ENCODE measurements around the gene NPW. TPM values are rescaled to one million over a fixed set of nuclear protein-coding genes. Genes with fewer than 3 reads are reported as not detected.
A peak's percentile ranks its signal among the peaks of the same experiment; 100 is the strongest.

NPW gene
- total and polyA plus RNA-seq, 7 experiments from 2014 or later = 0.53 to 1.7 TPM; not detected in 5

- intact Hi-C loops (cut with micrococcal nuclease) = no loop called here
- Histone ChIP-seq H3K27ac (ENCODE audit: low read depth, low read length) (no peak overlapping the region), H3K9me3 (ENCODE audit: control insufficient read depth in 2 of 3, low read length in 3 of 3) (no peaks in the 10 kb centered on the region), H3K4me1 (ENCODE audit: control insufficient read depth in 2 of 2, insufficient read depth in 2 of 2, low read length in 2 of 2) (peaks cover 7 to 18% of the 10 kb centered on the region in 2 donors), H3K27me3 (ENCODE audit: control insufficient read depth in 2 of 2, insufficient read depth in 2 of 2, low read length in 2 of 2) (peaks cover 0 to under 1% of the 10 kb centered on the region in 2 donors), H3K4me3 (ENCODE audit: low read length) (no peak overlapping the region), H3K36me3 (ENCODE audit: control insufficient read depth in 2 of 3, insufficient read depth in 3 of 3, low read length in 3 of 3) (peaks cover 0 to 56% (median 0%) of the 10 kb centered on the region in 3 experiments)
- peaks cover 0 to 22% (median 10%) of the 10 kb centered on the region in 5 donors for H3K36me3 Mint-ChIP-seq
- POLR2A ChIA-PET = interaction anchor here (1.1 to 1.2 kb wide), 2 partner anchors 11 kb away, joined by 3 to 5 read pairs; partner anchors contain the start of gene RPS2
- ATAC-seq (no peak), DNase-seq (no peak)
- H3K9me3 Mint-ChIP-seq = peaks cover 0 to 3% (median 0%) of the 10 kb centered on the region in 11 donors
- H3K4me3 Mint-ChIP-seq = peak overlapping the region in 2 of 10 donors; percentile 23 to 34
- peaks cover 0 to 9% (median 0%) of the 10 kb centered on the region in 5 donors for H3K27me3 Mint-ChIP-seq
- CTCF ChIA-PET = no interaction called here
- H3K4me1 Mint-ChIP-seq = peaks cover 16 to 23% (median 20%) of the 10 kb centered on the region in 7 donors
- no peak overlapping the region for H3K27ac Mint-ChIP-seq
These were observed 44.0 kb upstream of the NPW start for GRCh38 chr16:1975432-1976215.

GRCh38 chr16:1976216-1976520 lies 43.4 kb upstream of the NPW start:
- H3K4me3 ChIP-seq (ENCODE audit: low read length) = no peak overlapping the region
- Mint-ChIP-seq H3K27me3 (peaks cover 0 to 14% (median 2%) of the 10 kb centered on the region in 5 donors), H3K9me3 (peaks cover 0 to 3% (median 0%) of the 10 kb centered on the region in 11 donors), H3K4me3 (no peak overlapping the region), H3K36me3 (peaks cover 0 to 22% (median 10%) of the 10 kb centered on the region in 5 donors), H3K4me1 (peaks cover 12 to 18% (median 15%) of the 10 kb centered on the region in 7 donors), H3K27ac (no peak overlapping the region)
- H3K36me3 ChIP-seq (ENCODE audit: control insufficient read depth in 2 of 3, insufficient read depth in 3 of 3, low read length in 3 of 3) = peaks cover 0 to 56% (median 0%) of the 10 kb centered on the region in 3 experiments
- H3K9me3 ChIP-seq (ENCODE audit: control insufficient read depth in 2 of 3, low read length in 3 of 3) = no peaks in the 10 kb centered on the region
- DNase-seq (no peak), ATAC-seq (no peak)
- H3K27ac ChIP-seq (ENCODE audit: low read depth, low read length) = no peak overlapping the region
- H3K27me3 ChIP-seq (ENCODE audit: control insufficient read depth in 2 of 2, insufficient read depth in 2 of 2, low read length in 2 of 2) = peaks cover 0 to 3% of the 10 kb centered on the region in 2 donors
- H3K4me1 ChIP-seq (ENCODE audit: control insufficient read depth in 2 of 2, insufficient read depth in 2 of 2, low read length in 2 of 2) = peaks cover 7 to 14% of the 10 kb centered on the region in 2 donors
- POLR2A ChIA-PET = interaction anchor here (1.1 to 1.2 kb wide), 2 partner anchors 11 kb away, joined by 3 to 5 read pairs; partner anchors contain the start of gene RPS2
- CTCF ChIA-PET = no interaction called here
- intact Hi-C loops (cut with micrococcal nuclease) = no loop called here

GRCh38 chr16:1976951-1977874 lies 42.4 kb upstream of the NPW start:
- no peak overlapping the region for H3K27ac Mint-ChIP-seq
- H3K9me3 ChIP-seq (ENCODE audit: control insufficient read depth in 2 of 3, low read length in 3 of 3) = no peaks in the 10 kb centered on the region
- peaks cover 7 to 9% of the 10 kb centered on the region in 2 donors for H3K4me1 ChIP-seq (ENCODE audit: control insufficient read depth in 2 of 2, insufficient read depth in 2 of 2, low read length in 2 of 2)
- H3K27ac ChIP-seq (ENCODE audit: low read depth, low read length) = no peak overlapping the region
- intact Hi-C loops (cut with micrococcal nuclease) = no loop called here
- H3K9me3 Mint-ChIP-seq = no peaks in the 10 kb centered on the region
- H3K27me3 ChIP-seq (ENCODE audit: control insufficient read depth in 2 of 2, insufficient read depth in 2 of 2, low read length in 2 of 2) = peaks cover 0 to 3% of the 10 kb centered on the region in 2 donors
- H3K27me3 Mint-ChIP-seq = peaks cover 0 to 21% (median 5%) of the 10 kb centered on the region in 5 donors
- ChIA-PET POLR2A (interaction anchor here (0.9 to 11.4 kb wide), 2 partner anchors 13 to 14 kb away, joined by 3 to 61 read pairs; partner anchors contain the start of gene RPS2), CTCF (interaction anchor here (1.6 kb wide), 1 partner anchor 163 kb away, joined by 5 read pairs; no protein-coding TSS in a partner anchor)
- H3K4me3 ChIP-seq (ENCODE audit: low read length) = no peak overlapping the region
- peaks cover 4 to 13% (median 6%) of the 10 kb centered on the region in 7 donors for H3K4me1 Mint-ChIP-seq
- DNase-seq (no peak), ATAC-seq (no peak)
- H3K36me3 Mint-ChIP-seq = peaks cover 0 to 22% (median 7%) of the 10 kb centered on the region in 5 donors
- H3K4me3 Mint-ChIP-seq = peak overlapping the region in 1 of 10 donors; percentile 52
- peaks cover 0 to 52% (median 0%) of the 10 kb centered on the region in 3 experiments for H3K36me3 ChIP-seq (ENCODE audit: control insufficient read depth in 2 of 3, insufficient read depth in 3 of 3, low read length in 3 of 3)

GRCh38 chr16:1977875-1978268 lies 41.7 kb upstream of the NPW start:
- Histone ChIP-seq H3K9me3 (ENCODE audit: control insufficient read depth in 2 of 3, low read length in 3 of 3) (no peaks in the 10 kb centered on the region), H3K36me3 (ENCODE audit: control insufficient read depth in 2 of 3, insufficient read depth in 3 of 3, low read length in 3 of 3) (peaks cover 0 to 50% (median 0%) of the 10 kb centered on the region in 3 experiments), H3K4me1 (ENCODE audit: control insufficient read depth in 2 of 2, insufficient read depth in 2 of 2, low read length in 2 of 2) (peaks cover 1 to 3% of the 10 kb centered on the region in 2 donors), H3K4me3 (ENCODE audit: low read length) (no peak overlapping the region), H3K27ac (ENCODE audit: low read depth, low read length) (no peak overlapping the region), H3K27me3 (ENCODE audit: control insufficient read depth in 2 of 2, insufficient read depth in 2 of 2, low read length in 2 of 2) (peaks cover 0 to 3% of the 10 kb centered on the region in 2 donors)
- H3K4me1 Mint-ChIP-seq = peaks cover 2 to 16% (median 5%) of the 10 kb centered on the region in 7 donors
- peaks cover 0 to 22% (median 7%) of the 10 kb centered on the region in 5 donors for H3K36me3 Mint-ChIP-seq
- H3K27me3 Mint-ChIP-seq = peaks cover 0 to 27% (median 6%) of the 10 kb centered on the region in 5 donors
- ChIA-PET POLR2A (interaction anchor here (2.1 to 11.4 kb wide), 2 partner anchors 14 to 177 kb away, joined by 8 to 61 read pairs; partner anchors contain the start of genes RPS2 and TRAF7), CTCF (interaction anchor here (1.6 kb wide), 1 partner anchor 163 kb away, joined by 5 read pairs; no protein-coding TSS in a partner anchor)
- no peaks in the 10 kb centered on the region for H3K9me3 Mint-ChIP-seq
- intact Hi-C loops (cut with micrococcal nuclease) = no loop called here
- H3K4me3 Mint-ChIP-seq = peak overlapping the region in 1 of 10 donors; percentile 52
- ATAC-seq (no peak), DNase-seq (no peak)
- no peak overlapping the region for H3K27ac Mint-ChIP-seq

- H3K4me1 ChIP-seq (ENCODE audit: control insufficient read depth in 2 of 2, insufficient read depth in 2 of 2, low read length in 2 of 2) = peaks cover 0 to 6% of the 10 kb centered on the region in 2 donors
These were observed 41.0 kb upstream of the NPW start for GRCh38 chr16:1978476-1979120.

More at GRCh38 chr16:1978476-1979120, 41.0 kb upstream of the NPW start:
- no peak for DNase-seq
- intact Hi-C loops (cut with micrococcal nuclease) = no loop called here
- Mint-ChIP-seq H3K27me3 (peaks cover 0 to 32% (median 8%) of the 10 kb centered on the region in 5 donors), H3K36me3 (peaks cover 0 to 22% (median 7%) of the 10 kb centered on the region in 5 donors), H3K4me3 (no peak overlapping the region), H3K4me1 (peaks cover 0 to 16% (median 8%) of the 10 kb centered on the region in 7 donors), H3K27ac (no peak overlapping the region), H3K9me3 (no peaks in the 10 kb centered on the region)
- no peaks in the 10 kb centered on the region for H3K9me3 ChIP-seq (ENCODE audit: control insufficient read depth in 2 of 3, low read length in 3 of 3)
- peaks cover 0 to 50% (median 0%) of the 10 kb centered on the region in 3 experiments for H3K36me3 ChIP-seq (ENCODE audit: control insufficient read depth in 2 of 3, insufficient read depth in 3 of 3, low read length in 3 of 3)
- no peak for ATAC-seq
- peaks cover 0 to 3% of the 10 kb centered on the region in 2 donors for H3K27me3 ChIP-seq (ENCODE audit: control insufficient read depth in 2 of 2, insufficient read depth in 2 of 2, low read length in 2 of 2)
- ChIA-PET POLR2A (interaction anchor here (0.6 to 11.4 kb wide), 3 partner anchors 15 to 572 kb away, joined by 3 to 61 read pairs (median 8); partner anchors contain the start of genes RPS2 and TRAF7), CTCF (interaction anchor here (1.6 kb wide), 1 partner anchor 162 kb away, joined by 5 read pairs; no protein-coding TSS in a partner anchor)
- no peak overlapping the region for H3K27ac ChIP-seq (ENCODE audit: low read depth, low read length)
- no peak overlapping the region for H3K4me3 ChIP-seq (ENCODE audit: low read length)
